H9 (cell line): ENCODE data around the gene GRIN3B. TPM values are rescaled to one million over a fixed set of nuclear protein-coding genes. Genes with fewer than 3 reads are reported as not detected.

Experiments used
- DNase-seq: peaks from one replicate; pipeline ENCODE4 v3.0.0-alpha.2; 2017
- H2AFZ ChIP-seq: one replicate; pipeline ENCODE4 v1.6.1; 2013; ENCODE audit warnings: mild to moderate bottlenecking, low read length, control low read depth, moderate library complexity
- H2AK5ac ChIP-seq: 2 replicates; pipeline ENCODE4 v1.6.1; 2013; ENCODE audit warnings: low read length, control low read depth, mixed read lengths; ENCODE audit not compliant: insufficient read length
- H2BK120ac ChIP-seq: one replicate; pipeline ENCODE4 v1.6.1; 2013; ENCODE audit warnings: low read depth, mild to moderate bottlenecking, low read length, control low read depth, inconsistent platforms; ENCODE audit not compliant: poor library complexity, severe bottlenecking
- H2BK12ac ChIP-seq: 2 replicates; pipeline ENCODE4 v1.6.1; 2013; ENCODE audit warnings: low read length, control low read depth, mixed read lengths, low read depth; ENCODE audit not compliant: insufficient read length
- H2BK15ac ChIP-seq: 2 replicates; pipeline ENCODE4 v1.6.1; 2013; ENCODE audit warnings: low read depth, low read length, control low read depth
- H2BK20ac ChIP-seq: one replicate; pipeline ENCODE4 v1.6.1; 2013; ENCODE audit warnings: low read depth, mild to moderate bottlenecking, low read length, control low read depth, inconsistent platforms; ENCODE audit not compliant: poor library complexity, severe bottlenecking
- H2BK5ac ChIP-seq: 2 replicates; pipeline ENCODE4 v1.6.1; 2013; ENCODE audit warnings: low read length, control low read depth, mixed read lengths; ENCODE audit not compliant: insufficient read length
- H3K14ac ChIP-seq: 2 replicates; pipeline ENCODE4 v1.6.1; 2013; ENCODE audit warnings: low read length, control low read depth; ENCODE audit not compliant: insufficient read depth
- H3K18ac ChIP-seq: 2 replicates; pipeline ENCODE4 v1.6.1; 2013; ENCODE audit warnings: low read depth, mild to moderate bottlenecking, mixed read lengths, low read length, control low read depth; ENCODE audit not compliant: insufficient read length
- H3K23ac ChIP-seq: 2 replicates; pipeline ENCODE4 v1.6.1; 2013; ENCODE audit warnings: low read length, control low read depth, mixed read lengths, low read depth; ENCODE audit not compliant: insufficient read length
- H3K23me2 ChIP-seq: 2 replicates; pipeline ENCODE4 v1.6.1; 2013; ENCODE audit warnings: low read depth, mild to moderate bottlenecking, mixed read lengths, low read length, control low read depth; ENCODE audit not compliant: insufficient read length, poor library complexity, severe bottlenecking
- H3K27ac ChIP-seq: 2 replicates; pipeline ENCODE4 v1.5.1; 2013; ENCODE audit warnings: low read length, control low read depth, mixed read lengths, low read depth; ENCODE audit not compliant: insufficient read length
- H3K27me3 ChIP-seq: 2 replicates; pipeline ENCODE4 v1.6.1; 2013; ENCODE audit warnings: low read length, control low read depth, inconsistent platforms; ENCODE audit not compliant: insufficient read depth
- H3K4ac ChIP-seq: 2 replicates; pipeline ENCODE4 v1.6.1; 2013; ENCODE audit warnings: low read depth, mild to moderate bottlenecking, control low read depth, inconsistent platforms, low read length, moderate library complexity
- H3K4me1 ChIP-seq: 2 replicates; pipeline ENCODE4 v1.6.1; 2013; ENCODE audit warnings: low read length, control low read depth, inconsistent platforms; ENCODE audit not compliant: insufficient read depth
- H3K4me2 ChIP-seq: 2 replicates; pipeline ENCODE4 v1.6.1; 2013; ENCODE audit warnings: low read length, control low read depth, mixed read lengths; ENCODE audit not compliant: insufficient read length, insufficient read depth
- H3K56ac ChIP-seq: 2 replicates; pipeline ENCODE4 v1.6.1; 2013; ENCODE audit warnings: low read depth, mild to moderate bottlenecking, mixed read lengths, low read length, control low read depth; ENCODE audit not compliant: insufficient read length
- H3K79me1 ChIP-seq: 2 replicates; pipeline ENCODE4 v1.6.1; 2013; ENCODE audit warnings: low read depth, mild to moderate bottlenecking, moderate library complexity, low read length, control low read depth, inconsistent platforms; ENCODE audit not compliant: insufficient read depth, poor library complexity, severe bottlenecking
- H3K79me2 ChIP-seq: 2 replicates; pipeline ENCODE4 v1.6.1; 2013; ENCODE audit warnings: low read length, control low read depth, inconsistent platforms; ENCODE audit not compliant: insufficient read depth
- H3K9ac ChIP-seq: 2 replicates; pipeline ENCODE4 v1.6.1; 2013; ENCODE audit warnings: low read length, control low read depth, mixed read lengths; ENCODE audit not compliant: insufficient read length; ENCODE audit errors: extremely low read depth
- H3K9me3 ChIP-seq: one replicate; pipeline ENCODE4 v1.6.1; 2013; ENCODE audit warnings: low read depth, low read length, inconsistent platforms; ENCODE audit not compliant: control insufficient read depth
- H3T11ph ChIP-seq: one replicate; pipeline ENCODE4 v1.6.1; 2013; ENCODE audit warnings: mild to moderate bottlenecking, low read length, control low read depth, inconsistent platforms
- H4K20me1 ChIP-seq: one replicate; pipeline ENCODE4 v1.6.1; 2013; ENCODE audit not compliant: control insufficient read depth, insufficient read length, insufficient read depth
- H4K5ac ChIP-seq: 2 replicates; pipeline ENCODE4 v1.6.1; 2013; ENCODE audit warnings: low read depth, mild to moderate bottlenecking, mixed read lengths, low read length, control low read depth; ENCODE audit not compliant: insufficient read length
- H4K8ac ChIP-seq: replicated peaks from 2 replicates; pipeline ENCODE4 v1.6.1; 2013; ENCODE audit warnings: low read length, control low read depth, mixed read lengths, low read depth; ENCODE audit not compliant: insufficient read length
- H4K91ac ChIP-seq: 2 replicates; pipeline ENCODE4 v1.6.1; 2013; ENCODE audit warnings: low read depth, mild to moderate bottlenecking, moderate library complexity, mixed read lengths, low read length, control low read depth; ENCODE audit not compliant: insufficient read length
- H3K27ac Mint-ChIP-seq, 3 experiments: 2 replicates in 2 of 3; 3 replicates in 1 of 3; pipeline ENCODE4 v1.8.0; 2020 to 2021; ENCODE audit warnings: mixed read lengths in 3 of 3, mild to moderate bottlenecking in 1 of 3, moderate library complexity in 1 of 3
- H3K27me3 Mint-ChIP-seq: 2 replicates; pipeline ENCODE4 v1.8.0; 2021; ENCODE audit warnings: low read depth, mild to moderate bottlenecking, moderate library complexity, mixed read lengths
- H3K36me3 Mint-ChIP-seq, 3 experiments: 2 replicates in 2 of 3; 3 replicates in 1 of 3; pipeline ENCODE4 v1.8.0; 2020 to 2021; ENCODE audit warnings: low read depth in 3 of 3, mixed read lengths in 3 of 3; ENCODE audit not compliant: insufficient read depth in 1 of 3
- H3K4me1 Mint-ChIP-seq, 2 experiments: 2 replicates each; pipeline ENCODE4 v1.8.0; 2020; ENCODE audit warnings: mixed read lengths in 2 of 2
- H3K4me3 Mint-ChIP-seq, 2 experiments: 2 replicates in 1 of 2; 3 replicates in 1 of 2; pipeline ENCODE4 v1.8.0; 2020 to 2021; ENCODE audit warnings: mild to moderate bottlenecking in 2 of 2, mixed read lengths in 2 of 2, moderate library complexity in 1 of 2
- H3K9me3 Mint-ChIP-seq, 2 experiments: 2 replicates in 1 of 2; 3 replicates in 1 of 2; pipeline ENCODE4 v1.8.0; 2020; ENCODE audit warnings: mild to moderate bottlenecking in 2 of 2, mixed read lengths in 2 of 2, moderate library complexity in 1 of 2
- WGBS: extraction: QIAGEN DNeasy Blood & Tissue Kit; methylation state at CpG from one replicate; pipeline ENCODE4 v1.1.7; 2013; ENCODE audit warnings: missing lambda C conversion rate, low lambda C conversion rate, mixed read lengths; ENCODE audit not compliant: insufficient read length; ENCODE audit errors: extremely low coverage; 5-methylcytosine and 5-hydroxymethylcytosine counted together
- total RNA-seq: library from RNA; stranded (reverse); gene quantifications from 2 replicates; pipeline ENCODE4 v1.2.1, GENCODE V29; 2021
- TF ChIP-seq, protein P1 (sequence below): fragments of 200-600 bp; sonication (generic); conservative IDR thresholded peaks from 3 replicates; pipeline ENCODE4 v1.8.0; 2021; ENCODE audit warnings: antibody characterized with exemption, mild to moderate bottlenecking

Gene GRIN3B
- total RNA-seq, 1 experiment from 2014 or later: 1.0 TPM

DNA sequence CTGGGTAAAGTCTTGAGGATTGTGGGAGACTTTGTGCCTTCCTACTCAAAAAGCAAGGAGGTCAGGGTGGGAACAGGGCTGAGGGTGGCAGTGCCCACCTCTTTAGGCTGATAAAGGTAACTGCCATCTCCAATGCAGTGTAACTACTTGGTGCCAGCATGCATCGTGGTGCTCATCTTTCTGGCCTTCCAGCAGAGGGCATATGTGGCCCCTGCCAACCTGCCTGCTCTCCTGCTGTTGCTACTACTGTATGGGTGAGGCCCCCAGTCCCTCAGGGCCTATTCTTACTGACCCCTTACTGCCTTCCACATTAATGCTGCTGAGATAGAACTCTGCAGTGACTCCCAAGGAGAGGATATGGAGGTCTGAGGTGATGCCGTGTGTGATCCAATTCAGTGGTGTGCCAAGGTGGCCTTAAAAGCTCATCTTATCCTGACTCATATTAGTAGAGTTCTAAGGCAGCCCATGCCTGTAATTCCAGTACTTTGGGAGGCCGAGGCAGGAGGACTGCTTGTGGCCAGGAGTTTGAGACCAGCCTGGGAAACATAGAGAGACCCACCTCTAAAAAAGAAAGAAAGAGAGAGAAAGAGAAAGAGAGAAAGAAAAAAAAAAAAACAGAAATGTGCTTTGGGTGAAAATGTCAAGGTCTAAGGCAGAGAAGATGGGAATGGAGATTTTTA, 57.1 kb downstream of the GRIN3B start:
- H2BK12ac ChIP-seq: no peak overlapping the region
- no peak overlapping the region for H3K14ac ChIP-seq
- Mint-ChIP-seq H3K9me3 (no peaks in the 10 kb centered on the region), H3K4me1 (peaks cover 0 to 9% of the 10 kb centered on the region in 2 experiments; a peak in 3 of 4 replicates), H3K27me3 (no peaks in the 10 kb centered on the region; the same call in none of the 2 replicates), H3K4me3 (peak overlapping the region in 1 of 2 experiments; percentile 9; a peak in 1 of 5 replicates), H3K36me3 (peaks cover 0 to 17% (median 15%) of the 10 kb centered on the region in 3 experiments; a peak in 3 of 7 replicates), H3K27ac (no peak overlapping the region)
- no peak overlapping the region for H3T11ph ChIP-seq
- H3K79me2 ChIP-seq: no peaks in the 10 kb centered on the region
- no peak overlapping the region for H2AK5ac ChIP-seq
- H4K5ac ChIP-seq: no peak overlapping the region
- H3K9ac ChIP-seq: no peak overlapping the region
- no peak overlapping the region for H2BK120ac ChIP-seq
- H3K4ac ChIP-seq: no peak overlapping the region
- H3K79me1 ChIP-seq: no peaks in the 10 kb centered on the region
- no peaks in the 10 kb centered on the region for H3K4me1 ChIP-seq
- H4K20me1 ChIP-seq: no peaks in the 10 kb centered on the region
- H2AFZ ChIP-seq: no peak overlapping the region
- H2BK15ac ChIP-seq: no peak overlapping the region
- no CpG with 5 or more reads among the region's 3 CpGs for WGBS
- H3K23ac ChIP-seq: no peak overlapping the region
- H3K18ac ChIP-seq: no peak overlapping the region
- H3K27ac ChIP-seq: no peak overlapping the region
- peaks cover 19% of the 10 kb centered on the region for H3K9me3 ChIP-seq
- DNase-seq: peak; percentile 43
- H3K27me3 ChIP-seq: no peaks in the 10 kb centered on the region
- no peak overlapping the region for H4K91ac ChIP-seq
- TF ChIP-seq, protein P1, sequence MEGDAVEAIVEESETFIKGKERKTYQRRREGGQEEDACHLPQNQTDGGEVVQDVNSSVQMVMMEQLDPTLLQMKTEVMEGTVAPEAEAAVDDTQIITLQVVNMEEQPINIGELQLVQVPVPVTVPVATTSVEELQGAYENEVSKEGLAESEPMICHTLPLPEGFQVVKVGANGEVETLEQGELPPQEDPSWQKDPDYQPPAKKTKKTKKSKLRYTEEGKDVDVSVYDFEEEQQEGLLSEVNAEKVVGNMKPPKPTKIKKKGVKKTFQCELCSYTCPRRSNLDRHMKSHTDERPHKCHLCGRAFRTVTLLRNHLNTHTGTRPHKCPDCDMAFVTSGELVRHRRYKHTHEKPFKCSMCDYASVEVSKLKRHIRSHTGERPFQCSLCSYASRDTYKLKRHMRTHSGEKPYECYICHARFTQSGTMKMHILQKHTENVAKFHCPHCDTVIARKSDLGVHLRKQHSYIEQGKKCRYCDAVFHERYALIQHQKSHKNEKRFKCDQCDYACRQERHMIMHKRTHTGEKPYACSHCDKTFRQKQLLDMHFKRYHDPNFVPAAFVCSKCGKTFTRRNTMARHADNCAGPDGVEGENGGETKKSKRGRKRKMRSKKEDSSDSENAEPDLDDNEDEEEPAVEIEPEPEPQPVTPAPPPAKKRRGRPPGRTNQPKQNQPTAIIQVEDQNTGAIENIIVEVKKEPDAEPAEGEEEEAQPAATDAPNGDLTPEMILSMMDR: no peak; the same call in 2 of the 3 replicates
- no peak overlapping the region for H4K8ac ChIP-seq
- H3K4me2 ChIP-seq: no peak overlapping the region
- no peak overlapping the region for H3K56ac ChIP-seq
- peaks cover 4% of the 10 kb centered on the region for H3K23me2 ChIP-seq
- H2BK5ac ChIP-seq: no peak overlapping the region
- H2BK20ac ChIP-seq: no peak overlapping the region
